RWPE2 (cell line): ENCODE results near the gene TMEM91.
A peak's percentile ranks its signal among the peaks of the same experiment; 100 is the strongest.

Source experiments
- ATAC-seq: fragments of 200-7000 bp; cut with Tn5 transposase; 3 replicates; pipeline ENCODE4 v1.9.1; 2021; ENCODE audit warnings: low read depth
- DNase-seq: peaks from one replicate; pipeline ENCODE4 v3.0.0-alpha.2; 2020; ENCODE audit warnings: low spot score
- H3K27ac ChIP-seq: fragments of 450-650 bp; 2 replicates; pipeline ENCODE4 v1.5.1; 2017; ENCODE audit warnings: mild to moderate bottlenecking; ENCODE audit not compliant: poor library complexity, severe bottlenecking
- H3K27me3 ChIP-seq: fragments of 250-450 bp; sonication (Bioruptor Pico); 2 replicates; pipeline ENCODE4 v1.5.1; 2021; ENCODE audit warnings: mild to moderate bottlenecking, moderate library complexity; ENCODE audit not compliant: insufficient read depth, poor library complexity, severe bottlenecking
- H3K36me3 ChIP-seq: fragments of 250-450 bp; sonication (Bioruptor Pico); 2 replicates; pipeline ENCODE4 v1.5.1; 2020; ENCODE audit warnings: low read depth, mild to moderate bottlenecking, moderate library complexity
- H3K4me1 ChIP-seq: fragments of 250-450 bp; sonication (Bioruptor Pico); 2 replicates; pipeline ENCODE4 v1.5.1; 2021; ENCODE audit warnings: mild to moderate bottlenecking, moderate library complexity; ENCODE audit not compliant: insufficient read depth, poor library complexity, severe bottlenecking
- H3K4me3 ChIP-seq: fragments of 250-450 bp; sonication (Bioruptor Pico); 2 replicates; pipeline ENCODE4 v1.5.1; 2021; ENCODE audit warnings: mild to moderate bottlenecking, moderate library complexity; ENCODE audit not compliant: severe bottlenecking
- H3K9me3 ChIP-seq: fragments of 250-450 bp; sonication (Bioruptor Pico); 2 replicates; pipeline ENCODE4 v1.5.1; 2021; ENCODE audit warnings: mild to moderate bottlenecking, moderate library complexity; ENCODE audit not compliant: severe bottlenecking
- CTCF ChIP-seq: fragments of 450-650 bp; IDR thresholded peaks from one replicate; pipeline ENCODE4 v1.5.1; 2017; ENCODE audit warnings: mild to moderate bottlenecking, moderate library complexity; ENCODE audit not compliant: poor library complexity, severe bottlenecking

The TMEM91 gene

GRCh38 chr19:41409288-41409687 lies 33.0 kb downstream of the TMEM91 start:
- H3K9me3 ChIP-seq: no peaks in the 10 kb centered on the region
- H3K4me3 ChIP-seq: no peak overlapping the region
- ATAC-seq (peak; percentile 80), DNase-seq (no peak)
- H3K27me3 ChIP-seq: no peaks in the 10 kb centered on the region
- no peak overlapping the region for H3K27ac ChIP-seq
- H3K36me3 ChIP-seq: peaks cover 8% of the 10 kb centered on the region; the same call in 1 of the 2 replicates
- TF ChIP-seq CTCF: no peak
- peaks cover 4% of the 10 kb centered on the region for H3K4me1 ChIP-seq

GRCh38 chr19:41410336-41411054 lies 34.2 kb downstream of the TMEM91 start:
- H3K27me3 ChIP-seq: no peaks in the 10 kb centered on the region
- no peak for ATAC-seq
- TF ChIP-seq CTCF: no peak
- DNase-seq: no peak
- peaks cover 4% of the 10 kb centered on the region for H3K4me1 ChIP-seq
- no peak overlapping the region for H3K4me3 ChIP-seq
- H3K36me3 ChIP-seq: peaks cover 8% of the 10 kb centered on the region; the same call in 1 of the 2 replicates
- no peak overlapping the region for H3K27ac ChIP-seq
- H3K9me3 ChIP-seq: no peaks in the 10 kb centered on the region

GRCh38 chr19:41411100-41411967 lies 35.0 kb downstream of the TMEM91 start:
- Histone ChIP-seq H3K27me3 (no peaks in the 10 kb centered on the region), H3K27ac (no peak overlapping the region), H3K4me1 (peaks cover 4% of the 10 kb centered on the region), H3K9me3 (no peaks in the 10 kb centered on the region), H3K36me3 (peaks cover 8% of the 10 kb centered on the region; the same call in 1 of the 2 replicates), H3K4me3 (no peak overlapping the region)
- ATAC-seq (no peak), DNase-seq (no peak)
- TF ChIP-seq CTCF: no peak

- no peak for TF ChIP-seq CTCF
- H3K36me3 ChIP-seq: peaks cover 8% of the 10 kb centered on the region; the same call in 1 of the 2 replicates
- peaks cover 4% of the 10 kb centered on the region for H3K4me1 ChIP-seq
- DNase-seq (no peak), ATAC-seq (no peak)
- H3K27me3 ChIP-seq: no peaks in the 10 kb centered on the region
- no peak overlapping the region for H3K27ac ChIP-seq
- no peak overlapping the region for H3K4me3 ChIP-seq
- no peaks in the 10 kb centered on the region for H3K9me3 ChIP-seq
Measured at GRCh38 chr19:41411968-41412265, 35.6 kb downstream of the TMEM91 start.
